Endothelial cell (in vitro differentiated cells): ENCODE measurements around the gene AGER. TPM values are rescaled to one million over a fixed set of nuclear protein-coding genes. Genes with fewer than 3 reads are reported as not detected.

Experiments
- DNase-seq: peaks from one replicate; pipeline ENCODE4 v3.0.0; 2021; ENCODE audit warnings: low spot score
- H3K27ac Mint-ChIP-seq: one replicate; pipeline ENCODE4 v1.8.0; 2021; ENCODE audit warnings: mixed read lengths, inconsistent platforms; ENCODE audit not compliant: unreplicated experiment
- H3K27me3 Mint-ChIP-seq: one replicate; pipeline ENCODE4 v1.8.0; 2021; ENCODE audit warnings: mild to moderate bottlenecking, moderate library complexity, mixed read lengths, inconsistent platforms; ENCODE audit not compliant: unreplicated experiment
- H3K36me3 Mint-ChIP-seq: one replicate; pipeline ENCODE4 v1.8.0; 2021; ENCODE audit warnings: mild to moderate bottlenecking, low read depth, mixed read lengths, inconsistent platforms; ENCODE audit not compliant: unreplicated experiment
- H3K4me1 Mint-ChIP-seq: one replicate; pipeline ENCODE4 v1.8.0; 2021; ENCODE audit warnings: mild to moderate bottlenecking, mixed read lengths, inconsistent platforms; ENCODE audit not compliant: unreplicated experiment
- H3K4me3 Mint-ChIP-seq: one replicate; pipeline ENCODE4 v1.8.0; 2021; ENCODE audit warnings: mild to moderate bottlenecking, mixed read lengths, inconsistent platforms; ENCODE audit not compliant: unreplicated experiment
- H3K9me3 Mint-ChIP-seq: one replicate; pipeline ENCODE4 v1.8.0; 2021; ENCODE audit warnings: mixed read lengths, inconsistent platforms; ENCODE audit not compliant: unreplicated experiment
- CTCF ChIP-seq: fragments of 200-600 bp; sonication (generic); IDR thresholded peaks from one replicate; pipeline ENCODE4 v1.5.0; 2021; ENCODE audit warnings: antibody characterized with exemption; ENCODE audit not compliant: unreplicated experiment
- total RNA-seq: library from RNA; stranded (reverse); fragmentation: NEBNext Ultra II Directional; extraction: Animal tissue kit (Norgen Biotek cat#: 25700); gene quantifications from one replicate; pipeline ENCODE4 v1.2.1, GENCODE V29; 2021; ENCODE audit not compliant: unreplicated experiment

AGER gene
- total RNA-seq, 1 donor from 2014 or later, result 42.2 TPM

- Mint-ChIP-seq H3K9me3 (no peaks in the 10 kb centered on the region), H3K4me1 (peaks cover 50% of the 10 kb centered on the region), H3K4me3 (peak overlapping the region; percentile 57), H3K36me3 (peaks cover 18% of the 10 kb centered on the region), H3K27me3 (peaks cover 5% of the 10 kb centered on the region), H3K27ac (peak overlapping the region; percentile 76)
- TF ChIP-seq CTCF, result no peak
- no peak for DNase-seq
Observed at GRCh38 chr6:32173051-32173727, 10.9 kb downstream of the AGER start.

GRCh38 chr6:32171234-32171633, 12.8 kb downstream of the AGER start:
- Mint-ChIP-seq H3K4me1 (peaks cover 41% of the 10 kb centered on the region), H3K4me3 (peak overlapping the region; percentile 73), H3K27me3 (peaks cover 11% of the 10 kb centered on the region), H3K9me3 (no peaks in the 10 kb centered on the region), H3K27ac (peak overlapping the region; percentile 72), H3K36me3 (peaks cover 26% of the 10 kb centered on the region)
- DNase-seq, result no peak
- no peak for TF ChIP-seq CTCF

- no peak for TF ChIP-seq CTCF
- Mint-ChIP-seq H3K4me1 (peaks cover 41% of the 10 kb centered on the region), H3K4me3 (peak overlapping the region; percentile 73), H3K27ac (no peak overlapping the region), H3K36me3 (peaks cover 30% of the 10 kb centered on the region), H3K27me3 (peaks cover 16% of the 10 kb centered on the region), H3K9me3 (no peaks in the 10 kb centered on the region)
- no peak for DNase-seq
Observed at GRCh38 chr6:32170294-32170693, 13.8 kb downstream of the AGER start.

- Mint-ChIP-seq H3K4me3 (no peak overlapping the region), H3K36me3 (peaks cover 33% of the 10 kb centered on the region), H3K27ac (no peak overlapping the region), H3K27me3 (peaks cover 14% of the 10 kb centered on the region), H3K4me1 (peaks cover 35% of the 10 kb centered on the region), H3K9me3 (no peaks in the 10 kb centered on the region)
- DNase-seq, result no peak
- no peak for TF ChIP-seq CTCF
Observed at GRCh38 chr6:32168807-32169591, 15.1 kb downstream of the AGER start.

GRCh38 chr6:32168350-32168749, 15.7 kb downstream of the AGER start:
- Mint-ChIP-seq H3K27ac (no peak overlapping the region), H3K27me3 (peaks cover 13% of the 10 kb centered on the region), H3K4me3 (no peak overlapping the region), H3K36me3 (peaks cover 33% of the 10 kb centered on the region), H3K4me1 (peaks cover 35% of the 10 kb centered on the region), H3K9me3 (no peaks in the 10 kb centered on the region)
- no peak for DNase-seq
- no peak for TF ChIP-seq CTCF
